Left cardiac atrium (tissue), 4 donors: ENCODE measurements around the gene CD93. TPM values are rescaled to one million over a fixed set of nuclear protein-coding genes. Genes with fewer than 3 reads are reported as not detected.

Source experiments
- ATAC-seq, 2 donors: fragments of 200-7000 bp; cut with Tn5 transposase; one replicate each; pipeline ENCODE4 v1.9.1; 2020; ENCODE audit warnings: mild to moderate bottlenecking in 2 of 2, moderate library complexity in 2 of 2
- DNase-seq: peaks from one replicate; pipeline ENCODE4 v3.0.0-alpha.2; 2020
- intact Hi-C, 2 donors: fragments of 100-400 bp; cut with DNase I; formaldehyde crosslinking; loops; one replicate each; pipeline versions ENCODE4 v1.14.1 to v1.15.1; 2022 to 2023
- total RNA-seq, 2 donors: library from RNA; stranded (reverse); fragmentation: NEBNext Ultra II Directional; extraction: Animal tissue kit (Norgen Biotek cat#: 25700); gene quantifications; one replicate each; pipeline ENCODE4 v1.2.1, GENCODE V29; 2021
- donor health status: DM: no; HTN: yes; CAD: no.
- donor health status: DM: no; HTN: yes; CAD: no; lungs with severe emphysema.
- donor health status: DM: yes; HTN: yes; CAD: no.
- donor health status: Dilated cardiomyopathy.

Gene CD93
- total RNA-seq, 2 donors from 2014 or later = 46.3 to 102 TPM

DNA sequence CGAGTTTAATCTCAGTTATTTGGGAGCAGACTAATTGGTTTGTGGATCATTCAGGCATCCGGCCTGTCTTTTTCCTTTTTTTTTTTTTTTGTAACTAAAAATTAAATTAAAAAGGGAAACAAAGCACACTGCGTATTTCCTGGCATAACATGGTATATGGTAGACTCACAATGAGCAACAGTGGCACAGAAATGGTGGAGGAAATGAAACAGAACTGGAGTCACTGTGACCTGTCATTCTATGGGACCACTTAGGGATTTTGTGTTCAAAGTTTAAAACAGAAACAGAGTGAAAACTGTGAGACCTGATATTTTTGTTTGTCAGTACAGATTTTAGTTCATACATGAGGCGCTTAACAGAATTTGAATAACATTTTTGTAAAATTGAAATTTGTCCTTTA lies 4.8 kb upstream of the CD93 start:
- ATAC-seq = no peak
- intact Hi-C loops = no loop called here
- DNase-seq = no peak

GRCh38 chr20:23090147-23090546 lies 4.0 kb upstream of the CD93 start:
- intact Hi-C loops = no loop called here
- DNase-seq (no peak), ATAC-seq (no peak)

DNA sequence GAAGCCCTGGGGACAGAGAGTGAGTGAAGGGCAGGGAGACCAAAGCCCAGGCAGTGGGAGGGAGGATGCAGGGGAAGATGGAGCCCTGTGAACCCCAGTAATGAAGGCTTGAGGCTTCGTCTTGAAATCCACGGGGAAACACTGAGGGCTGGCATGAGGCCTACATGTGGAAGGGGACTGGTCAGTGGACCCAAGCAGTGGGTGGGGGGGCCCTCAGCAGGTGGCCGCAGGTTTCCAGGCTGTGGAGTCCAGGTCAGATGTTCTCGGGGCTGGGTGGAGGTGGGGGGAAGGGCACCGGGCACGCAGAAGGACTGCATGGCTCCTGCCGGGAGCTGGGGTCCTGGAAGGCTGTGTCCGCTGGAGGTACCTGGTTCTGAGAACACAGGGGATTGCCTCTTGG lies 2.7 kb upstream of the CD93 start:
- DNase-seq (no peak), ATAC-seq (no peak)
- intact Hi-C loops = loop anchor here in 1 of 2 donors (5.0 kb wide), 1 partner anchor 43 kb away; no protein-coding TSS in a partner anchor

GRCh38 chr20:23087587-23088251 lies 1.6 kb upstream of the CD93 start:
- ATAC-seq (peak in 1 of 2 donors; percentile 6), DNase-seq (no peak)
- intact Hi-C loops = loop anchor here in 1 of 2 donors (5.0 kb wide), 1 partner anchor 45 kb away; no protein-coding TSS in a partner anchor

GRCh38 chr20:23086931-23087411 lies 847 bp upstream of the CD93 start:
- ATAC-seq (peak; percentile 28 to 45), DNase-seq (peak; percentile 84)
- intact Hi-C loops = loop anchor here in 1 of 2 donors (5.0 kb wide), 1 partner anchor 45 kb away; no protein-coding TSS in a partner anchor

- DNase-seq = no peak
- intact Hi-C loops = loop anchor here in 1 of 2 donors (5.0 kb wide), 1 partner anchor 47 kb away; no protein-coding TSS in a partner anchor
- ATAC-seq = peak in 1 of 2 donors; percentile 11
Measured at GRCh38 chr20:23085436-23086055, 578 bp downstream of the CD93 start.

- intact Hi-C loops = loop anchor here in 1 of 2 donors (5.0 kb wide), 1 partner anchor 47 kb away; no protein-coding TSS in a partner anchor
- peak; percentile 14 to 32 for ATAC-seq
- peak; percentile 53 for DNase-seq
Measured at GRCh38 chr20:23084845-23085365, 1.2 kb downstream of the CD93 start.

DNA sequence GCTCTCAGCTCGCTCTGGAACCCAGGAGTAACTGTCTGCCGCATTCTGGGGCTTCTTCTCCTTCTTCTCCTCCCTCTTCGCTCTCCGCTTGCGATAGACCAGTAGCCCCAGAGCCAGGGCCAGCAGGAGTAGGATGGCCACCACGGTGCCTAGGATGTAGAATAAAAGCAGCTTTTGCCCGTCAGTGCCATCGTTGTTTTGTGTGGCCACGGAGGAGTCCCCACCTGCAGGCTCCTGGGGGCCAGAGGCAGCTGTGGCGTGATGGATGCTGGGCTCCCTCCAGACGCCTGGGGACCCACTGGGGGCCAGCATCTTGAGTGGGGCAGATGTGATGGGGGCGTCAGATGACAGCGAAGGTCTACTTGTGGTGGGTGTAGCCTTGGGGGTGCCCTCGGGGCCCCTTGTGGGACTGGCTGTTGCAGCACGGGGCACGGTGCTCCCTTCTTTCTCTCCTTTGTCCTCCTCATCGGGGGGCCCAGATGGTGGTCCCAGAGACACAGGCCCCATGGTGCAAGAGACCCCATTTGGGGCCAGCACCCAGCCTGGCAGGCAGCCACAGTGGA lies 1.8 kb downstream of the CD93 start:
- intact Hi-C loops = no loop called here
- no peak for DNase-seq
- no peak for ATAC-seq

DNA sequence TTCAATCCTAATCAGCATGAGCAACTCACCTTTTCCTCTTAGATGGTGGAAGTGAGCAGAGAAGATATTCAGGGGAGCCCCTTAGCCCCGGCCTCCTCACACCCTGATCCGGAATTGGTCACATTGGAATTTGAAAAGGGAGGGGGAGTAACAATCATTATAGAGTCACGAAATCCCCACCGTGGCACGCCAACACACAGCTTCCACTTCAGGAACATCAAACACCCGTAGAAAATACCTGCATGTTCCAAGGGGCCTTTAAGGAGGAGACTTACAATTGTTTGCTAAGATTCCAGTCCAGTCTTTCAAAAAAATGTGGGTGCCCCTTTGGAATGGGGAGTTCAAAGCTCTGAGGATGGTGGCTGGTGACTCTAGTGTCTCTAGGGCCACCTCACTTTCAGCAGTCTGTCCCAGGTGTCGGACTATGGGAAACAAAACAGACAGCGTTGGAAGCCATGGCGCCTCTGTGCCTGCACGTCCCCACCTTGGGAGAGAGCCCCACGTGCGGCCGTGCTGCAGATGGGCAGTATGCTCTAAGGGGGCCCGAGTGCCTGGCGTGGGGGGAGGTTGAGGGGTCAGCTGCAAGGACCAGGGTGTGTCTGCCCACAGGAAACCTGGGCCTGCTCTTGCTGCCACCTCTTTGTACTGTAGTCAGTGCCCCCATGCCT lies 2.4 kb downstream of the CD93 start:
- intact Hi-C loops = no loop called here
- ATAC-seq (no peak), DNase-seq (no peak)

GRCh38 chr20:23082846-23083552 lies 3.1 kb downstream of the CD93 start:
- intact Hi-C loops = no loop called here
- ATAC-seq (peak; percentile 18 to 21), DNase-seq (peak; percentile 81)

DNA sequence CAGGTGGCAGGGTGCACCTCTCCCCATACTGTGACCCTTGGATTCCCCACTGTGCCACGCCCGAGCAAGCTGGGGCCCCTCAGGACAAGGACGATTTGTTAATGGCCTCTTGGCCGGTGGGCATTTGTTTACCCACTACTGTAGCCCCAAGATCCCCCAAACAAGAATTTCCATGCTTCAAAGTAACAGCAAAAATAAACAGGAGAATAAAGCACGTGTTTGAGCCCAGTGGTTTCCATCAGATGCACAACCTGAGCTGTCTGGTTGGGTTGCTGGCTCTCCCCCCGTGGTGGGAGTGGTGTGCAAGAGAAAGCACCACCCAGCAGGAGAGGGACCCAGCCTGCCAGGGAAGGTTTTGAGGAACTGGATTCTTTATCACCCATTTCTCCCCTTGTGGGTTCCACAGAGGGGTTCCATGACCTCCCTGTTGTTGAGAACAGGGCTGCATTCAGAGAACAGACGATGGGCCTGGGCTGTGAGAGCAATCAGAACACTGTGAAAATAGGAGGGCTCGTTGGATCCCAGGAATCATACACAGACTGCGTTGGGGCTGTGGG lies 4.8 kb downstream of the CD93 start:
- intact Hi-C loops = no loop called here
- ATAC-seq (no peak), DNase-seq (no peak)

DNA sequence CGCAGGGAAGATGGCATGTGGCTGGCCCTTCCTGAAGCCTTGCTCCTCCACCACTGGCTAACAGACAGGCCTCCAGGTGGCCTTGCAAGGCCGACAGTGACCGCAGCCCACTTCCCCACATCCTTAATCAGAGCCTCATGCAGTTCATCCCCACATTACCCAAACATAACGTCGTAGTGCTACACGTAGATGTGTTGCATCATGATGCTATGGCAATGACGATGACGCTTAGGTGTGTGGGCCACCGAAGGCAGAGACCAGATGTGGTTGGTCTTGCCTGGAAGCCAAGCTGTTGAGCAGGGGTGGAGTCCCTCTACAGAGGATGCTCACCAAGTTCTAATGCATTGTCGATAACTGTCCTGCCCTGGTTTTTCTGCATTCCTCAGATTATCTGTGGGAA lies 5.6 kb downstream of the CD93 start:
- intact Hi-C loops = no loop called here
- no peak for ATAC-seq

DNA sequence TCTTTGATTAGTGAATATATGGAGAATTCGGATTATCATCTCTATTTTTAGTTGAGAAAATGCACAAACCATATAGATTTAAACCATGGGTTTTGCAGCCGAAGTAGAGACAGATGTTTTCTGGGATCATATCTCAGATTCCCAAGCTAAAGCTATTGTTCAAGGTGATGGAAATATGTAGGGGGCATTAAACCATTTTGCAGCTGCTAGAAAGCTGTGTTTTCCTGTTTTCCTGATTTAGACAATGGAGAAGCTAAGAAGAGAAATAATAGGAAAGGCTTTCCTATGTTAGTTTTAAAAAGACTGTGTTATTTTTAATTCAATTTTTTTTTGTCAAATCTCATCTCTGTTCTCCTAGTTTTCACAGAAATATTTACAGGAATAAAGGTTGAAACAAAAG lies 6.2 kb downstream of the CD93 start:
- intact Hi-C loops = no loop called here
- DNase-seq = no peak

More for the DNA sequence above, 5.6 kb downstream of the CD93 start:
- DNase-seq = no peak

GRCh38 chr20:23079016-23079351 lies 7.1 kb downstream of the CD93 start:
- intact Hi-C loops = no loop called here
- DNase-seq (no peak), ATAC-seq (no peak)

More for the DNA sequence above, 6.2 kb downstream of the CD93 start:
- no peak for ATAC-seq

GRCh38 chr20:23078351-23079015 lies 7.6 kb downstream of the CD93 start:
- intact Hi-C loops = no loop called here
- no peak for ATAC-seq
- no peak for DNase-seq

- ATAC-seq (no peak), DNase-seq (no peak)
- intact Hi-C loops = no loop called here
Measured at GRCh38 chr20:23077277-23077676, 8.8 kb downstream of the CD93 start.

- intact Hi-C loops = no loop called here
- no peak for ATAC-seq
- no peak for DNase-seq
Measured at GRCh38 chr20:23074052-23074451, 12.1 kb downstream of the CD93 start.
